PFSK-1 (cell line): ENCODE data around the gene GPR21.

Source experiments
- FOXP2 ChIP-seq: optimal IDR thresholded peaks from 2 replicates; pipeline ENCODE3; 2011; ENCODE audit warnings: borderline replicate concordance, control low read depth, inconsistent platforms; ENCODE audit not compliant: insufficient read depth; ENCODE audit errors: extremely low read length, extremely low read depth
- POLR2AphosphoS5 ChIP-seq: IDR thresholded peaks from 2 replicates; pipeline ENCODE4 v1.6.1; 2012; ENCODE audit warnings: low read depth, mild to moderate bottlenecking, control low read depth, low read length, moderate library complexity
- REST ChIP-seq, 2 experiments: IDR thresholded peaks; 2 replicates each; pipeline versions ENCODE4 v1.6.1 to v1.8.0; 2011 to 2012; ENCODE audit warnings: low read depth in 2 of 2, low read length in 2 of 2, control low read depth in 1 of 2, inconsistent platforms in 1 of 2, mild to moderate bottlenecking in 1 of 2, moderate library complexity in 1 of 2; ENCODE audit not compliant: insufficient read depth in 1 of 2
- SIN3A ChIP-seq: IDR thresholded peaks from 2 replicates; pipeline ENCODE4 v1.6.1; 2012; ENCODE audit warnings: mild to moderate bottlenecking, low read length, moderate library complexity, borderline replicate concordance; ENCODE audit not compliant: insufficient read depth
- TAF1 ChIP-seq: IDR thresholded peaks from 2 replicates; pipeline ENCODE4 v1.6.1; 2012; ENCODE audit warnings: low read length, control low read depth, borderline replicate concordance; ENCODE audit not compliant: insufficient read depth

The GPR21 gene

GRCh38 chr9:123005964-123006363, 27.5 kb upstream of the GPR21 start:
- no peak for TF ChIP-seq REST (IDR thresholded peaks at IDR 0.05; ENCODE audit: insufficient read depth in 1 of 2, low read depth in 2 of 2, low read length in 2 of 2)
- TF ChIP-seq SIN3A, result no peak
- no peak for TF ChIP-seq FOXP2

GRCh38 chr9:123007269-123007668, 26.2 kb upstream of the GPR21 start:
- TF ChIP-seq POLR2AphosphoS5 (no peak), FOXP2 (no peak), REST (IDR thresholded peaks at IDR 0.05; ENCODE audit: insufficient read depth in 1 of 2, low read depth in 2 of 2, low read length in 2 of 2) (no peak), SIN3A (no peak), TAF1 (no peak)

GRCh38 chr9:123008909-123009308, 24.6 kb upstream of the GPR21 start:
- TF ChIP-seq TAF1, result no peak
- no peak for TF ChIP-seq POLR2AphosphoS5
- TF ChIP-seq FOXP2, result no peak
- TF ChIP-seq REST (IDR thresholded peaks at IDR 0.05; ENCODE audit: insufficient read depth in 1 of 2, low read depth in 2 of 2, low read length in 2 of 2), result no peak
- no peak for TF ChIP-seq SIN3A

- no peak for TF ChIP-seq POLR2AphosphoS5
- TF ChIP-seq TAF1, result no peak
- no peak for TF ChIP-seq FOXP2
- TF ChIP-seq REST (IDR thresholded peaks at IDR 0.05; ENCODE audit: insufficient read depth in 1 of 2, low read depth in 2 of 2, low read length in 2 of 2), result no peak
- TF ChIP-seq SIN3A, result no peak
These were observed 22.1 kb upstream of the GPR21 start for GRCh38 chr9:123011380-123011779.

- TF ChIP-seq FOXP2, result no peak
- no peak for TF ChIP-seq REST (IDR thresholded peaks at IDR 0.05; ENCODE audit: insufficient read depth in 1 of 2, low read depth in 2 of 2, low read length in 2 of 2)
- TF ChIP-seq POLR2AphosphoS5, result no peak
- no peak for TF ChIP-seq TAF1
- no peak for TF ChIP-seq SIN3A
These were observed 21.5 kb upstream of the GPR21 start for GRCh38 chr9:123011878-123012528.
